HL-60 (cell line): ENCODE measurements around the gene TANC2.

Source experiments
- DNase-seq, 2 experiments: peaks; one replicate each; pipeline ENCODE4 v3.0.0-alpha.2; 2010 to 2020; ENCODE audit warnings: low read depth in 1 of 2, low spot score in 1 of 2
- H3K27ac ChIP-seq: fragments of 250-450 bp; sonication (Bioruptor Pico); replicated peaks from 2 replicates; pipeline ENCODE4 v1.5.1; 2020; ENCODE audit warnings: mild to moderate bottlenecking, moderate library complexity
- H3K27me3 ChIP-seq: fragments of 250-450 bp; sonication (Bioruptor Pico); 2 replicates; pipeline ENCODE4 v1.5.1; 2021; ENCODE audit warnings: mild to moderate bottlenecking, moderate library complexity; ENCODE audit not compliant: insufficient read depth, poor library complexity, severe bottlenecking
- H3K4me3 ChIP-seq: replicated peaks from 2 replicates; pipeline ENCODE4 v1.5.1; 2011; ENCODE audit warnings: mild to moderate bottlenecking, control low read depth, low read length; ENCODE audit not compliant: insufficient read depth
- GABPA ChIP-seq: IDR thresholded peaks from 2 replicates; pipeline ENCODE4 v1.6.1; 2012; ENCODE audit warnings: low read depth
- POLR2AphosphoS5 ChIP-seq: IDR thresholded peaks from 2 replicates; pipeline ENCODE4 v1.6.1; 2012; ENCODE audit warnings: low read depth
- SPI1 ChIP-seq: IDR thresholded peaks from 2 replicates; pipeline ENCODE4 v1.6.1; 2012; ENCODE audit warnings: low read depth, mild to moderate bottlenecking, borderline replicate concordance
- TF ChIP-seq, protein P1 (sequence below): IDR thresholded peaks from one replicate; pipeline ENCODE4 v1.5.1; 2011; ENCODE audit warnings: low read length, control low read depth, inconsistent platforms; ENCODE audit not compliant: insufficient read depth
- TF ChIP-seq, protein P2 (sequence below): IDR thresholded peaks from 2 replicates; pipeline ENCODE4 v1.6.1; 2012; ENCODE audit warnings: low read depth; ENCODE audit not compliant: insufficient replicate concordance

Gene TANC2

DNA sequence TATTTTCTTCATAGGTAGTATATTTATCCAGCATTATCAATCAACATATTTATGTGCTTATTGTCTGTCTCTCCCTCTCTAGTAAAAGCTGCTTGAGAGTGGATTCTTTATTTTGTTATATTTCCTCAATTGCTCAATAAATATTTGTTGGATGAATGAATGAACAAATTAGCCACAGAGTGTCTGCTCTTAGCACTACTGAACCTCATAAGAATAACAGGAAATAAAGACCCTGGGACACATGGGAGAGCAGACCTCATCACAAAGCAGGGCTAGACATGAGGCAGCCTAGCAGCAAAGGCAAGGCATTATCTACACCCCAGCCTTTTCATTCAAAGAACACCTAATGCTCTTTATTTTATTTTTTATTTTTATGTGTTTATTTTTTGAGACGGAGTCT is 34.9 kb upstream of the TANC2 start:
- H3K27me3 ChIP-seq: no peaks in the 10 kb centered on the region
- DNase-seq: no peak
- TF ChIP-seq, protein P1, sequence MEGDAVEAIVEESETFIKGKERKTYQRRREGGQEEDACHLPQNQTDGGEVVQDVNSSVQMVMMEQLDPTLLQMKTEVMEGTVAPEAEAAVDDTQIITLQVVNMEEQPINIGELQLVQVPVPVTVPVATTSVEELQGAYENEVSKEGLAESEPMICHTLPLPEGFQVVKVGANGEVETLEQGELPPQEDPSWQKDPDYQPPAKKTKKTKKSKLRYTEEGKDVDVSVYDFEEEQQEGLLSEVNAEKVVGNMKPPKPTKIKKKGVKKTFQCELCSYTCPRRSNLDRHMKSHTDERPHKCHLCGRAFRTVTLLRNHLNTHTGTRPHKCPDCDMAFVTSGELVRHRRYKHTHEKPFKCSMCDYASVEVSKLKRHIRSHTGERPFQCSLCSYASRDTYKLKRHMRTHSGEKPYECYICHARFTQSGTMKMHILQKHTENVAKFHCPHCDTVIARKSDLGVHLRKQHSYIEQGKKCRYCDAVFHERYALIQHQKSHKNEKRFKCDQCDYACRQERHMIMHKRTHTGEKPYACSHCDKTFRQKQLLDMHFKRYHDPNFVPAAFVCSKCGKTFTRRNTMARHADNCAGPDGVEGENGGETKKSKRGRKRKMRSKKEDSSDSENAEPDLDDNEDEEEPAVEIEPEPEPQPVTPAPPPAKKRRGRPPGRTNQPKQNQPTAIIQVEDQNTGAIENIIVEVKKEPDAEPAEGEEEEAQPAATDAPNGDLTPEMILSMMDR: no peak
- TF ChIP-seq GABPA (no peak), POLR2AphosphoS5 (no peak), SPI1 (no peak)
- TF ChIP-seq, protein P2, sequence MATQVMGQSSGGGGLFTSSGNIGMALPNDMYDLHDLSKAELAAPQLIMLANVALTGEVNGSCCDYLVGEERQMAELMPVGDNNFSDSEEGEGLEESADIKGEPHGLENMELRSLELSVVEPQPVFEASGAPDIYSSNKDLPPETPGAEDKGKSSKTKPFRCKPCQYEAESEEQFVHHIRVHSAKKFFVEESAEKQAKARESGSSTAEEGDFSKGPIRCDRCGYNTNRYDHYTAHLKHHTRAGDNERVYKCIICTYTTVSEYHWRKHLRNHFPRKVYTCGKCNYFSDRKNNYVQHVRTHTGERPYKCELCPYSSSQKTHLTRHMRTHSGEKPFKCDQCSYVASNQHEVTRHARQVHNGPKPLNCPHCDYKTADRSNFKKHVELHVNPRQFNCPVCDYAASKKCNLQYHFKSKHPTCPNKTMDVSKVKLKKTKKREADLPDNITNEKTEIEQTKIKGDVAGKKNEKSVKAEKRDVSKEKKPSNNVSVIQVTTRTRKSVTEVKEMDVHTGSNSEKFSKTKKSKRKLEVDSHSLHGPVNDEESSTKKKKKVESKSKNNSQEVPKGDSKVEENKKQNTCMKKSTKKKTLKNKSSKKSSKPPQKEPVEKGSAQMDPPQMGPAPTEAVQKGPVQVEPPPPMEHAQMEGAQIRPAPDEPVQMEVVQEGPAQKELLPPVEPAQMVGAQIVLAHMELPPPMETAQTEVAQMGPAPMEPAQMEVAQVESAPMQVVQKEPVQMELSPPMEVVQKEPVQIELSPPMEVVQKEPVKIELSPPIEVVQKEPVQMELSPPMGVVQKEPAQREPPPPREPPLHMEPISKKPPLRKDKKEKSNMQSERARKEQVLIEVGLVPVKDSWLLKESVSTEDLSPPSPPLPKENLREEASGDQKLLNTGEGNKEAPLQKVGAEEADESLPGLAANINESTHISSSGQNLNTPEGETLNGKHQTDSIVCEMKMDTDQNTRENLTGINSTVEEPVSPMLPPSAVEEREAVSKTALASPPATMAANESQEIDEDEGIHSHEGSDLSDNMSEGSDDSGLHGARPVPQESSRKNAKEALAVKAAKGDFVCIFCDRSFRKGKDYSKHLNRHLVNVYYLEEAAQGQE: no peak
- H3K27ac ChIP-seq: no peak overlapping the region
- no peak overlapping the region for H3K4me3 ChIP-seq

DNA sequence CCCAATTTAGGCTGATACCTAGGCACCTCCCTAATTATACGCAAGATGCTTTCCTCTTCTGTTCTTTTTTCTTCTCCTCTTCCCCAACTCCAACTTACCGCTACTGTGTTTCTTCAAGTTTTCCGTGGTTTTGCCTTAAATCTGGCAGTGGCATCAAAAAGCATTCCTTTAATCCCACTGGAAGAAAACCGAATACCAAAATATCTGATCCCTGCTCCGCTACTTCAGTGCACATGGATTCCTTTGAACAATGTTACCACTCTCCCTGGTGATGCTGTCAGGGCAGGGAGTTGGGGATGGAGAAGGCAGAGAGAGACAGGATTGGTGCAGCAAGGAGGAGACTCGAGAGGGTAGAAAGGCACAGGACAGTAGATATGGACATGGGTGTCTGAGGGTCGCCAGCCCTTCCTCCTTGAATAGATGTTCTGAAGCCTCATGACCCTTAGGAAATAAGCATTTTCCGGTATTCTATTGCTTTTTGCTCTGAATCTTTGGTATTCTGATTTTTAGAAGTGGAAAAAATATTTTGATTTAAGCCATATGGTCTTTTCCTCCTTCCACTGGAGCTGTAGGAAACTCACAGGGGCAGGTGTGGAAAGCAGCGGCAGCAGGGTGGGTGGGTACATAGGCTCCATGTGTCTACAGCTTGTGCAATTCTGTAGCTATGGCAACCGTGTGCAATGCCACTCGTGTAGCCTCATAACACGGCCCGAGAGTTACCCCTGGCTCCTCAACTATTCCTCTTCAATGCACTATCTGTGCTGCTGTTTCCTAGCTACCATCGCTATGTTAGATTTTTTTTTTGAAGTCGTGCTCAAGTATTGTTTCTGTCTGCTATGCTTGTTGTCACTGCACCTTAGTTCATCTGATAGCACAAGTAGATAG is 32.3 kb upstream of the TANC2 start:
- Histone ChIP-seq H3K27me3 (no peaks in the 10 kb centered on the region), H3K4me3 (no peak overlapping the region), H3K27ac (no peak overlapping the region)
- DNase-seq: peak; percentile 8 to 14
- no peak for TF ChIP-seq POLR2AphosphoS5
- TF ChIP-seq, protein P2: no peak
- no peak for TF ChIP-seq SPI1
- TF ChIP-seq, protein P1: no peak
- no peak for TF ChIP-seq GABPA

DNA sequence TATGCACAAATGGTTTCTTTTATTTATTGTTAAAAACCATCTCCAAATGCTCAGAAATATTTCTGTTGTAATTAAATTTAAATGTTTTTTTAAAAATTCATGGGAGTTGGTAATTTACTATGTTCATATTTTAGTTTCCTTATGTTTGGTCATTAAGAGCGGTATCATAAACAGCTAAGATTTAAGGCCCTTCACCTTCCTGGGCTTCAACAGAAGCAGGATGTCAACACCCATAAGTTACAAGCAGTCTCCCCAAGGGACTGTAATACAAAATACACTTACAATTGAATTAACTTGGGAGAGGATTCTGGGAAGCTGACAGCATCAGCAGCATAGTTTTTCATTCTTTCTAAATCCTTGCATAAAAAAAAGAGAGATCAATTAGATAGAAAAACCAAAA is 30.9 kb upstream of the TANC2 start:
- H3K27me3 ChIP-seq: peaks cover 3% of the 10 kb centered on the region
- DNase-seq: no peak
- H3K4me3 ChIP-seq: no peak overlapping the region
- TF ChIP-seq POLR2AphosphoS5: no peak
- TF ChIP-seq, protein P2: no peak
- TF ChIP-seq GABPA: no peak
- TF ChIP-seq, protein P1: no peak
- TF ChIP-seq SPI1: no peak
- H3K27ac ChIP-seq: no peak overlapping the region
